Medulla oblongata (tissue), 1 donor: ENCODE measurements around the gene CILP.
A peak's percentile ranks its signal among the peaks of the same experiment; 100 is the strongest.
"Not testable (repeated sequence)": the region's sequence is repeated elsewhere in the genome, so short reads cannot be mapped to it uniquely, and the experiment has no call there.

Source experiments
- DNase-seq: peaks from one replicate; pipeline ENCODE4 v3.0.0-alpha.2; 2015; ENCODE audit errors: extremely low spot score

CILP gene

DNA sequence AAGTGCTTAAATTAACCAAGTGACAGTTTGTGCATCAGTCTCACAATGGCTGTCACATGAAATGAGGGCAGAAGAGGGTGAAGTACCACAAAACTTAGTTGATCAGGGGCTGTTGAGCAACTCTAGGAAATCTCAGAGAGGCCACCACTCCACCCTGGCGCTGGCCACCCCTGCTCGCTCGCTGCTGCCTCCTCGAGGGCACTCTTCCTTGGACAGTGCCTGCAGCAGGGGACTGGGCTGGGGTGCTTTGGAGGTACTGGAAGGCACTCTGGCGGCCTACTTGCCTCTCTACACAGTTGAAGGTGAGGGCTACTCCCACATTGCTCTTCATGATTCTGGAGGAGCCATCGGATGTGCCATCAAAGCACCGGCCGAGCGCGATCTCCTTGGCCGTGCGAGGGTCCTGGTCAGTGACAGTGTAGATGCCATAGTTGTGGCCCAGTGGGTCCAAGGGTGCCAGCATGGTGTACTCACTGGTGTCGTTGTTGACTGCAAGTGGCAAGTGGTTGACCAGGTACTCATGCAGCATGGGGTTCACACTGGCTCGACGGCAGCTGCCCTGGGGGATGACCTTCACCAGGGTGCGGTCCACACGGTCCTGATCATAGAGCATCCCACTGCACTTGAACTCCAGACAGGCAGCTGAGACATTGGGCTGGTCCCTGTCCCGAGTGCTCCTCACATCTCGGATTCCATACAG is 14.5 kb downstream of the CILP start:
- no peak for DNase-seq

DNA sequence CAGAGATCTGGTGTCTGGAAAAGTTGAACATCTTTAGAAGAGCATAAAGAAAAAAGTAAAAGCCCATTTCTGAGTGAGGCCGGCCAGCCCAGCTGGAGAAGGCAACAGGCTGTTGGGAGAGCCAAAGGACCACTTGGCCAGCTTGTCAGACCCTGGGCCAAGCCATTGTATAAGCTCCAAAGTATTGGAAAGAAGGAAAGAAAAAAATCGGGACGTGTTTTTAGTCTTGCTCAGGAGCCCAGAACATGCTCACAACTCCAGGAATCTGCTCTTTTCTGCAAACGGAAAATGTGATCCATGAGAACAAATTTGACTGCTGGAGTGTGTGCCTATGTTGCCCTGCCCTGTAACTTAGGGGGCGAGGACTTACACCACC is 15.7 kb downstream of the CILP start:
- DNase-seq = no peak

DNA sequence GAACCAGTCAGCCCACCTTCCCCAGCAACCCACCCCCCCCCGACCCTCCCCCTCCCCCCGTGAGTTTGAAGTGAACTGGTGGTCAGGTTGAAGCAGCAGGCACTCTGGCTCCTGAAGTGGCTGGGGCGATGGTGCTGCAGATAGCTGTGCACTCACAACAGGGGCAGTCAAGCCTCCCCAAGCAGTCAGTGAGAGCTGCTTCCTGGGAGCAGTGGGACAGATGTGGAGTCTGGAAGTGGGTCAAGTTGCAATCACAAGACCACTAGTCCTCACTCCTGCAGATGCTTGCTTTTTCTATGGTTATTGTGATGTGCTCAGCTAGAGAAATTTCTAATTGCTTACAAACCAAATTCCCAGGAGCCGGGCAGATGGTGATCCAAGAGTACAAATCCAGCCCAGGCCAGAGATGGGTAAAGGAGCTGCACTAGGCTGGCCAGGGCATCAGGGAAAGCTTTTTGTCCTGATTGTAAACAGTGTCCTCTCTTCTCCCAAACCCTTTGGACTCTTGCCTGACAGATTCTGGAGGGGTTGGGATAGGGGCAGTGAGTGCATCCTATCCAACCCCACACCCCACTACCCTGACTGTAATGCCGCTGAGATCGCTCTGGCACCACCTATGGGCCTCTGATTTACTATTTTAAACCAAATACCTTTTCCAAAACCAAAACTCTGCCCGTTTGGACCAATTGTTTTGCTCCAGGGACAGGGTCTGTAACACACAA is 16.3 kb downstream of the CILP start:
- DNase-seq = peak; percentile 7

DNA sequence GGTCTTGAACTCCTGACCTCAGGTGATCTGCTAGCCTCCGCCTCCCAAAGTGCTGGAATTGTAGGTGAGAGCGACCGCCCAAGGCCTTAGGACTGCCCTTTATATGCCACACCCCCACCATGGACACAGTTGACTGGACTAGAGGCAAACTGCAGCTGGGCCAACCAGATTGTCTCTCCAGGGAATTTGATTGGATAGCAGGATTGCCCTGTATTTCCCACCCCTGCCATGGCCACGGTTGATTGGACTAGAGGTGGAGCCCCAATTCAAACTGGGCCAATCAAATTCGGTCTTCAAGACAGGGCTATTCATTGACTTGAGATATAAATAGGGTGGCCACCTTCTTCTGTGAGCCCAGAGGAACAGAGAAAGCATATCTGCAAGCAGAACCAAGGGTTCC is 19.3 kb downstream of the CILP start:
- no peak for DNase-seq

DNA sequence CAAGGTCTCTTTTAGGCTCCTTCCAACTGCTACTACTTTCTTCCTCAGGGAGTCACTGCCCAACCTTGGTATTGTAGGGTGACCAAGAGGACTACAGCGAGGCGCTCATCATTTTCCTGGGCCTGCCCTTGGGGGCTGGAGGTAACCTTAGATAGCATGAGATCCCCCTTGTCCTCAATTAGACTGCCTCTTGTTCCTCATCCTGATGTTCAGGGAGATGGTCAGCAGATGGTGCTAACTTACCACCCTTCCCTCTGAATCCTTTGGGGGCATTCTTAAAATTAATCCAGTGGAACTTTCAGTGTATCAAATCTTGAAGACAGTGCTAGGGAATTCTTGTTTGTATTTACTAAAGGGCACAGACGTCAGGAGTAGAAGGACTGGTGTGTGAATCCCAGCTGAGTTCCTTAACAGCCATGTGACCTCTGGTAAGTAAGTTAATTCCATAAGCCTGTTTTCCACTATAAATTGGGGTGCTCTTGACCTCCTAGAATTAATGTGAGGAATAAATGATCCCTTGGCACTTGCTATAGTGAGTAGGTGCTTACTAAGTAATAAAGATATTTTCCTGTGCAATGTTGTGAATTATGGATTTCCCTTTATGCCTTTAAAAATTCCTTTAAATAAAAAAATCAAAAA is 22.1 kb downstream of the CILP start:
- DNase-seq = peak; percentile 65

DNA sequence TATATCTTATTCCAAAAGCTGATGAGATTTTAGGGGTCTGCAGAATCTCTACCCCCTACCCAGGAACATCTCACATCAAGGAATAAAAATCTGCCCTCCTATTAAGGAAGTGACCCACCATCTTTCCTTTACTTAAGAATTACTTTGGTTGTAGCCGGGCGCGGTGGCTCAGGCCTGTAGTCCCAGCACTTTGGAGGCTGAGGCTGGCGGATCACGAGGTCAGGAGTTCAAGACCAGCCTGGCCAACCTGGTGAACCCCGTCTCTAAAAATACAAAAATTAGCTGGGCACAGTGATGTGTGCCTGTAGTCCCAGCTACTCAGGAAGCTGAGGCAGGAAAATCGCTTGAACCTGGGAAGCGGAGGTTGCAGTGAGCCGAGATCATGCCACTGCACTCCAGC is 22.8 kb downstream of the CILP start:
- not testable (repeated sequence) for DNase-seq

DNA sequence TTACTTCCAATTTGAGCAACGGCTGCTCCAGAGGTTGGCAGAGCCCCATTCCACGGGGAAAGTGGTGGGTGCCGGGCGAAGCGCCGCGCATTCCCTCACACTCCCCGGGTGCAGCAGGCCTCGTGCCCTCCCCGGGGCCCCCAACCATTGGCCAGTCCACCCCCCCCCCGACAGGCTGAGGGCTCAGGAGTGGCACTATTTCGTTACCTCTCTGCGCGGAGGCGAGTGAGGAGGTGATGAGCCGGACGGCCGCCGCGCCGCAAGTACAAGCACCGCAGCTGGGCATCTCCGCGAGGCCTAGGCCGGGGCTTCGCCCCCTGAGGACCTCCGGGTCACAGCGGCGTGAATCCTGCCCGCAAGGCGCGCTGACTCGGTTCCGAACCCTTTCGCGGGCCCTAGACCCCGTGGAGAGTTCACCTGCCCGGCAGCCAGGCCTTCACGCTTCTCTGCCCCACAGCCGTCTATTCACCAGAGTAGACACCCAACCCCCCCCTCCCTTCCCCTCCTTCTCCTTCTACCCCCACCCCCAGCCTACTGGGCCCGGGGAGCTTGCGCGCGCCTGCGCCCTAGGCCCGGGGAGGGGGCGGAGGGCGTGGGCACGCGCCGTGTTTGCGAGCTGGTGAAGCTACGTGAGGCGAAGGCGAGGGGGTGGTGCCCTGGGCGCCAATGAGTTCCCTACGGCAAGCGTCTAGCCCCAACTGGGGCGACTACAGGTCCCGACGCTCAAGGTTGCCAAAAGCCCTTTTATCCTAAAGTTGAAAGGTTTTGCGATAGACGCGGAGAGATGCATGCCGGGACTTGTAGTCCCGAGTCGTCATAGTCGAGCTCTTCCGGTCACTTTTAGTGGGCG is 26.2 kb downstream of the CILP start, which contains the start of gene CLPX:
Gene CLPX (minus strand): TSS at position 475 of the 850 bp plus-strand sequence. CDS start 189 bp downstream, at position 286.
- DNase-seq = peak; percentile 96

DNA sequence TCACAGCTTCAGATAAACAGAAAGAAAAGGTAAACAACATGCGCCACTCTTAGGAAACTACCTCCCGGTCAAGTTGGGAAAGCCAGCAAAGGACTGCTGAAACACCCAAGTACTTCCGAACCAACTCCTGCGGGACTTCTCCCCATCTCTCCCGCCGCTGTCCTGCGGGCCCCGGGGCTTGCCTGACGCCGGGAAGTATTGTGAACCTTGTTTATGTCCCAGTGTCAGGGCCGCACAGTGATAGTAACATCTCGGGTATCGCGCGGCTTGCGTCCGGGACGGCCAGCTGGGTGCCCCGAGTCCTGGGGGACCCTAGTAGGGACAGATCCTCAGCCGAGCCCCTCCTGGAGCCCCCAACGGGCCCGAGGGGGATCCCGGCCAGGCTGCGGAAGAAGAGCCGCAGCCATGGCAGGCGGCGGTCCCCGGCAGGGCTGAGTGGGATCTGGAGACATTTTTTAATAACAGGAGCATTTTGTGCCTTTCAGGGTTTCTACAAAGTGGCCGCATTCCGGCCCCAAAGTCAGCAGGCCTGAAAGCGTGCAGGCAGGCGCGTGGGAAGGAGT is 26.9 kb downstream of the CILP start:
- peak; percentile 50 for DNase-seq

DNA sequence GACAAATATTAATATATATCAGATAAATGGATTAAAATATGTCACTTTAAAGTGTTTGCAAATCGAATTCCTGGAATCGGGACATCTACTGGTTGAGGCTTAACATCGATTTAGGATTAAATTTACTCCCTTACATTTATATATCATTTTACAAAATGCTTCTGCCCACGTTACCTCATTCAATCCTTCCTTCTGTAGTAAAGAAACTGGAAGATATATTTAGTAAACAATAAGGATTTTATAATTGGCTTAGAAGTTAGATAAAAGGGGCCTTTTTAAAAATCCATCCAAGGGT is 27.5 kb downstream of the CILP start:
- DNase-seq = no peak

DNA sequence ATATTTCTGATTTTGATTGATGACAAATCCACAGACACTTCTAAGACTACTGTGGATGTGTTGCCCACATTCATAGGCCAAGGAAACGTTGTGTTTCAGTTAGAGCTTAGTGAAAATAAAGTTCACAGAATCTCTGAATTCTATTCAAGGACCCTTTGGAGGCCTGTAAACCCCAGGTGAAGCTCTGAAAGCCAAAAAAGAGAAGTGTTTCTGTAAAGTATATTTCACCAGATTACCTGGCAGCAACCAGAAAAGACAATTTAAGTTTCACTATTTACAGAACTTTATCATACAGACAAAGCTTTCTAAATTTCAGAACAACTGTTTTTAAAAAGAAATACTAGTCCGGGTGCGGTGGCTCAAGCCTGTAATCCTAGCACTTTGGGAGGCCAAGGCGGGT is 28.7 kb downstream of the CILP start:
- DNase-seq = no peak

DNA sequence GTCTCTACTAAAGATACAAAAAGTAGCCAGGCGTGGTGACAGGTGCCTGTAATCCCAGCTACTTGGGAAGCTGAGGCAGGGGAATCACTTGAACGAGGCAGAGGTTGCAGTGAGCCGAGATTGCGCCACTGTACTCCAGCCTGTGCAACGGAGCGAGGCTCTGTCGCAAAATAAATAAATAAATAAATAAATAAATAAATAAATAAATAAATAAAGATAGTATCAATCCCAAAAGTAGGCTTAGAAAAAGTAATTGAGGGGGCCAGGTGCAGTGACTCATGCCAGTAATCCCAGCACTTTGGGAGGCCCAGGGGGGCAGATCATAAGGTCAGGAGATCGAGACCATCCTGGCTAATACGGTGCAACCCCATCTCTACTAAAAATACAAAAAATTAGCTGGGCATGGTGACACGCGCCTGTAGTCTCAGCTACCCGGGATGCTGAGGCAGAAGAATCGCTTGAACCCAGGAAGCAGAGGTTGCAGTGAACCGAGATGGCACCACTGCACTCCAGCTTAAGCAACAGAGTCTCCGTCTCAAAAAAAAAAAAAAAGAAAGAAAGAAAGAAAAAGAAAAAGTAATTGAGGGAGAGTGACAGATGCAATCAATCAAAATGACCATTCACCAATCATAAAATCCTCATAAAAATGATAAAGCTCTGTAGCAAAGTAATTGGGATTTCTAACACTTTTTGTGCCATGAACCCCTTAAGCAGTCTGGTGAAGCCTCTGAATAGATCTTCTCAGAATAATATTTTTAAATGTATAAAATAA is 29.5 kb downstream of the CILP start:
- not testable (repeated sequence) for DNase-seq

DNA sequence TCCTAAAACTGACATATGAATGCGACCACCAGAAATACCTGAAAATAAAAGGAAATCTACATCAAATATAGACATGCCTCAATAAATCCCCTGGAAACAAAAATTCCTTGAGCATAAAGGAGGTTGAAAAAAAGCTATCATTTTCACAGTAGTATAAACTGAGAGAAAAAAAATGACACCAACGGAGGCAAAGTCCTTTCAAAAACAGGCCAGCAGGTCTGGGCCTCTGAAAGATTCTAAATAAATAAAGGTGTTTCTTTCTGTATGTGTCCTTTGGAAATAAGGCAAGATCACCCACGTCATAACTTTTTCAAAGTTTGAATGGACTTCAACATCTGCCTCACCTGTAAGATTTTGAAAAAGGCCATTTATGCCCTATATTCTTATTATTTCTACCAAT is 31.1 kb downstream of the CILP start:
- DNase-seq = no peak

DNA sequence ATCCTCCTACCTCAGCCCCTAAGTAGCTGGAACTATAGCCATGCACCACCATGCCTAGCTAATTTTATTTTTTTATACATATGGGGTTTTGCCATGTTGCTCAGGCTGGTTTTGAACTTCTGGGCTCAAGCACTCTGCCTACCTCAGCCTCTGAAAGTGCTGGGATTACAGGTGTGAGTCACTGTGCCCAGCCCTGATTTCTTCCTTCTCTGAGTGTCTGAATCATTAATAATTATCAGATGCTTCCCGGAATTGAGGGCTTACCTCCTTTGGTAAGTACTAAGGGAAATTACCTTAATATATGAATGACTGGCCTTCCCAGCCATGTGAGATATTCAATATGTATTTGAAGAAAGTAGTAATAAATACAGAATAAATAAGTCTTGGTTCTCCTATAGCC is 33.4 kb downstream of the CILP start:
- DNase-seq = no peak

DNA sequence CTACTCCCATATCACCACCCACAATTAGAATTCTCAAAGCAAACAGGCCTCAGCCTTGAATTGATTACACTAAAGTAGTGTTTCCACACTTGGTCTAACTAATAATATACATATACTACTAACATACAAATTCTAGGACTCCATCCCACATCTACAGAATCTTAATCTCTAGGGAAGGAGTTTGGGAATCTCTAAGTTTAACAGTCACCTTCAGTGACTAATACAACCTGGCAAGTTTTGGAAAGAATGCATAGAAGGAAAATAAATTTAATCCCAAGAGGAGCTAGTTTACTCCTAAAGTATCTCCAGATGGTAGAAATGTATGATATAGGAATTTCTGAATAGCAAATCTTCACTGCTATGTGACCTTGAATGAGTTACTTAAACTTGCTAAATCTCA is 35.2 kb downstream of the CILP start:
- no peak for DNase-seq

DNA sequence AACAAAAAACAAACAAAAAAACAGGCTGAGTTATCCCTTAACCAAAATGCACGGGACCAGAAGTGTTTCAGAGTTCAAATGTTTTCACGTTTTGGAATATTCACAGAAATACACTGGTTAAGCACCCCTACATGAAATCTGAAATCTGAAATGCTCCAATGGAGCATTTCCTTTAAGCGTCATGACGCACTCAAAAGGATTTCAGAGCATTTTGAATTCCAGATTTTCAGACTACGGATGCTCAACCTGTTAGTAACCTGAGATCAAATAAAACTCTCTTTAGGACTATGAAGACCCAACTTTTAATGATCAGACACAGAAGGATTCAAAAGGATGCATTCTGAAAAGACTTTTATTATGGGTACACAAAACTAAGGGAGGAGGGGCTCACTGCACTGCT is 35.8 kb downstream of the CILP start:
- no peak for DNase-seq

DNA sequence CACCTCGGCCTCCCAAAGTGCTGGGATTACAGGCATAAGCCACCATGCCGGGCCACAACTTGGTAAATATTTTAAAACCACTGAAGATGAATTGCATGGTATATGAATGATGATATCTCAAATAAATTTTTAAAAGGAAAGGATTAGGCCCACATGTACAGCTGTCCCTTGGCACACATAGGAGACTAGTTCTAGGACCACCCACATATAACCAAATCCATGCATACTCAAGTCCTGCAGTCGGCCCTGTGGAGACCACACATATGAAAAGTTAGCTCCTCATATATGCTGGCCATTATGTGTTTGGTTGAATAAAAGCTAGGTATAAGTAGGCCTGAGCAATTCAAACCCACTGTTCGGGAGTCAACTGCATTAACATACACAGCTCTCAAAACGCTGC is 36.8 kb downstream of the CILP start:
- no peak for DNase-seq

DNA sequence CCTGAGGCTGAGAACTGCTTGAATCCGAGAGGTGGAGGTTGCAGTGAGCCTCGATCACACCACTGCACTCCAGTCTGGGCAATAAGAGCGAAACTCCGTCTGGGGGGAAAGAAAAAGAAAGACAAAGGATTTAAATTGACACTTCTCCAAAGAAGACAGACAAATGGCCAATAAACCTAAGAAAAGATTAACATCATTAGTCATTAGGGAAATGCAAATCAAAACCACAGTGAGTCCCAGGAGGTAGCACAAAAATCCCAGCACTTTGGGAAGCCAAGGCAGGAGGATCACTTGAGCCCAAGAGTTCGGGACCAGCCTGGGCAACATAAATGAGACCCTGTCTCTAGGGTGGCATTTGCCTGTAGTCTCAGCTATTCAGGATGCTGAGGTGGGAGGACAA is 38.7 kb downstream of the CILP start:
- no peak for DNase-seq

DNA sequence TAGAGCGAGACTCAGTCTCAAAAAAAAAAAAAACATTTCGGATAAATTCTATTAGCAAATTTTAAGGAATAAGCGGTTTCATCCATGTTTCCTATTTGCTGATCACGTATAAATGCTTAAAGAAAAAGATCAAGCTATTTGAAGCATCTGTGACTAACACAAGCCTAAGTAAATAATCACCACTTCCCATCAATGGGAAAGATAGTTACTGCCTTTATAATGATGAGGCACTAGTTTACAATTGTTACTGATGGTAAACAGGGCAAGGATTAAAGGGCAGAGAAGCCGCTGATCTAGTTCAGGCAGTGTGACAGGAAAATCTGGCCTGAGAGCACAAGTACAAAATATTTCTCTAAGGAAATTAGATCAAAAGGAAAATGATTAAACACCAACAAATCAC is 39.8 kb downstream of the CILP start:
- DNase-seq = no peak

DNA sequence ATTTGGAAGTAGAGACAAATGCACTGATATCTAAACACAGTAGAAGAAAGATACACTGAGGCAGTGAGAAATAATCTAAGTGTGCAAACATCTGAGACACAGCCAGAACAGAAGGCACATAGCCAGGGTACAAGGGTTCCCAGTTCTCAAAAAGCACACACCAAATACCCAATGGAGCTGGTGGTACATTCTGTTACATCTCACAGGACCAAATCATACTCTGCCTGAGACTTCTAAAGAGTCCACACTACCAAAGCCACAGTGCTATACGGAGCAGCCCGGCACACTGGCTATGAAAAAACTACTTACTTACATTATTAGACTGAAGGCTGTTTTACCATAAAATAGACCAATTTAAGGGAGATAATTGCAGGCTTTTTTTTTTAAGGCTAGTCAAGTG is 45.4 kb downstream of the CILP start:
- no peak for DNase-seq

DNA sequence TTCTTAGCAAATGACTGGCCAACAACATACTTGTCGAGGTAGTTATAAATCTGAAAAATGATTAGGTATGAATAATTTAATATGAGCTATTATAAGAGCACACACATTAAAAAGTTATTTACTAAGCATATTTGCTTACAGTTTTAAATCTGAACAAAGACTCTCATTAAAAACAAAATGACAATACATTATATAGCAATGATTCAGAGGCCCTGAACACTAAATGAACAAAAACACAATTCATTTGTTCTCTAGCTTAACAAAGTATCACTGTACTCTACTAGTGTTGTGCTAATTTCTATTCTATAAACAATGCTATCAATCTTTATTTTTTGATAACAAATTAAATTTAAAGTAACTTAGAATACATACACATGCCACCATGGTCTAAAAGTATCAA is 47.1 kb downstream of the CILP start:
- peak; percentile 37 for DNase-seq

DNA sequence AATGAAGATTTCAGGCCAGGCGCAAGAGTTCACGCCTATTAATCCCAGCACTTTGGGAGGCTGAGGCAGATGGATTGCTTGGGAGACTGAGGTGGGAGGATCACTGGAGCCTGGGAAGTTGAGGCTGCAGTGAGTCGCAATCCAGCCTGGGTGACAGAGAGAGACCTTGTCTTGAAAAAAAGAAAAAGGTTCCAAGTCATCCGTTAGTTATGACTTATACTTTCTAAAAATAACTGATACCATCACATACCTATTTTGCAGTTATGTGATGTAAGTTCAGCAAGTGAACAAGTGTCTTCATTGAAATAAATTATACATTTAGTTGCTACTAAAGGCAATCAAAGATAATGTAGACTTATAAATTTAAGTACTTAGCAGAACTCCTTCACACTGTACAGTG is 48.2 kb downstream of the CILP start:
- DNase-seq = no peak
